Epithelial cell of proximal tubule (primary cell): ENCODE measurements around the gene SP1. TPM values are rescaled to one million over a fixed set of nuclear protein-coding genes. Genes with fewer than 3 reads are reported as not detected.
"Not testable (repeated sequence)": the region's sequence is repeated elsewhere in the genome, so short reads cannot be mapped to it uniquely, and the experiment has no call there.

Experiments used
- DNase-seq: peaks from one replicate; pipeline ENCODE4 v3.0.0-alpha.2; 2011; ENCODE audit warnings: low read depth
- H3K4me3 ChIP-seq: 2 replicates; pipeline ENCODE4 v1.5.1; 2011; ENCODE audit warnings: low read depth, mild to moderate bottlenecking, low read length
- CTCF ChIP-seq: conservative IDR thresholded peaks from 2 replicates; pipeline ENCODE4 v1.5.1; 2012; ENCODE audit warnings: low read depth, mild to moderate bottlenecking, low read length
- total RNA-seq: library from RNA; depleted of rRNA; stranded (reverse); fragments of >200 nt; gene quantifications from 2 replicates; pipeline ENCODE4 v1.2.3, GENCODE V29; 2015

SP1 gene
- total RNA-seq, 1 donor from 2014 or later = 29.2 TPM

- TF ChIP-seq CTCF = no peak
- H3K4me3 ChIP-seq = no peak overlapping the region
- DNase-seq = no peak
These were observed 24.9 kb upstream of the SP1 start for GRCh38 chr12:53355121-53355520.

DNA sequence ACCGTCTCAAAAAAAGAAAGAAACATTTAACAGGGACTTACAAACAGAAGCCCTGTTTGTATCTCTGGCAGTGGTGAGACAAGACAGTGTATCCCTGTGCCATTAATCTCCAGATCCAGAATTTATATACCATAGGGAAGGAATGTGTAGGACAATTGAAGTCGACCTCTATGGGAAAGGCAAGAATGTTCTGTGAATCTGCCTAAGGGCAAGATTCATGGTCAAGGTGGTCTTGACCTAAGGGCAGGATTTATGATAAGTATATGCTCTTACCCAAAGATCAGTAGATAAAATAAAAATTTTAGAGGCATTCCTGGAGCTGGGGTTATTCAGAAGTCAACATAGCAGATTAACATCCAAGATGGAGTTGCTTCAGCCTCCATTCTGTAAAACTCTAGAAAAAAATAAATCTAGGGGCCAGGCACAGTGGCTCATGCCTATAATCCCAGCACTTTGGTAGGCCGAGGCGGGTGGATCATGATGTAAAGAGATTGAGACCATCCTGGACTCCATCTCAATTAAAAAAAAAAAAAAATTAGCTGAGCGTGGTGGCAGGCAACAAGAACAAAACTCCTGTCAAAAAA lies 21.0 kb upstream of the SP1 start:
- no peak for DNase-seq
- no peak overlapping the region for H3K4me3 ChIP-seq
- no peak for TF ChIP-seq CTCF

- H3K4me3 ChIP-seq, DNase-seq: not testable (repeated sequence)
These were observed 18.3 kb upstream of the SP1 start for GRCh38 chr12:53361638-53362037.

GRCh38 chr12:53365245-53365904 lies 14.6 kb upstream of the SP1 start:
- TF ChIP-seq CTCF = no peak
- DNase-seq = no peak
- H3K4me3 ChIP-seq = no peak overlapping the region

GRCh38 chr12:53373554-53374133 lies 6.3 kb upstream of the SP1 start:
- H3K4me3 ChIP-seq, DNase-seq: not testable (repeated sequence)

- not testable (repeated sequence) for H3K4me3 ChIP-seq, DNase-seq
These were observed 5.7 kb upstream of the SP1 start for GRCh38 chr12:53374277-53374676.

GRCh38 chr12:53376747-53377146 lies 3.2 kb upstream of the SP1 start:
- no peak for TF ChIP-seq CTCF
- H3K4me3 ChIP-seq = no peak overlapping the region
- no peak for DNase-seq

DNA sequence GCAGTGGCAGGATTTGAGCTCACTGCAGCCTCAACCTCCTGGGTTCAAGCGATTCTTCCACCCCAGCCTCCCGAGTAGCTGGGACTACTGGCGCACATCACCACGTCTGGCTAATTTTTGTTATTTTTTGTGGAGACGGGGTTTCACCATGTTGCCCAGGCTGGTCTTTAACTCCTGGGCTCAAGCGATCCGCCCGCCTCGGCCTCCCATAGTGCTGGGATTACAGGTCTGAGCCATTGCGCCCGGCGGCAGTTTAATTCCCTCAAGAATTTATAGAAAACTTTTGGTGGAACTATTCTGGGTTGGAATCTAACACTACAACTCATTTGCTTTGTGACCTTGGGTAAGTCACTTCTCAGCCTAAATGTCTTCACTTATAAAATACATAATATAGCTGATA lies 1.8 kb upstream of the SP1 start:
- DNase-seq = no peak
- H3K4me3 ChIP-seq = no peak overlapping the region
- no peak for TF ChIP-seq CTCF
